Neural cell (in vitro differentiated cells): ENCODE data around the gene BAHD1.

Source experiments
- CTCF ChIP-seq: fragments of 450-650 bp; IDR thresholded peaks from 2 replicates; pipeline ENCODE4 v1.5.1; 2014; ENCODE audit warnings: antibody characterized with exemption, mild to moderate bottlenecking, moderate library complexity; ENCODE audit not compliant: poor library complexity, severe bottlenecking
- EP300 ChIP-seq: fragments of 450-650 bp; conservative IDR thresholded peaks from 2 replicates; pipeline ENCODE4 v1.6.1; 2014; ENCODE audit warnings: antibody characterized with exemption, mild to moderate bottlenecking, moderate library complexity; ENCODE audit not compliant: poor library complexity, severe bottlenecking
- EZH2 ChIP-seq: fragments of 200-600, 300-800 bp; shearing (Covaris generic), sonication (generic); IDR thresholded peaks from 2 replicates; pipeline ENCODE4 v1.6.1; 2014; ENCODE audit warnings: antibody characterized with exemption, low read length, borderline replicate concordance, mild to moderate bottlenecking; ENCODE audit not compliant: insufficient read depth, poor library complexity, severe bottlenecking
- POLR2AphosphoS5 ChIP-seq: IDR thresholded peaks from 2 replicates; pipeline ENCODE4 v1.6.1; 2012
- RAD21 ChIP-seq: fragments of 450-650 bp; conservative IDR thresholded peaks from 2 replicates; pipeline ENCODE4 v1.6.1; 2014; ENCODE audit warnings: antibody characterized with exemption, mild to moderate bottlenecking, moderate library complexity
- TAF1 ChIP-seq: IDR thresholded peaks from 2 replicates; pipeline ENCODE4 v1.6.1; 2012; ENCODE audit warnings: low read depth

GRCh38 chr15:40474581-40474980 lies 33.8 kb downstream of the BAHD1 start:
- no peak for TF ChIP-seq POLR2AphosphoS5
- no peak for TF ChIP-seq RAD21
- no peak for TF ChIP-seq TAF1
- TF ChIP-seq EZH2, result no peak
- no peak for TF ChIP-seq CTCF
- no peak for TF ChIP-seq EP300
